ENCODE results near the gene GNPTG.
A peak's percentile ranks its signal among the peaks of the same experiment; 100 is the strongest.

Gene GNPTG

GRCh38 chr16:1394367-1394951, 42.7 kb downstream of the GNPTG start:
- no peak for DNase-seq (ENCODE audit: low read depth)

- no peak for DNase-seq (ENCODE audit: low read depth)
These were observed 43.8 kb downstream of the GNPTG start for GRCh38 chr16:1395444-1396031.

DNA sequence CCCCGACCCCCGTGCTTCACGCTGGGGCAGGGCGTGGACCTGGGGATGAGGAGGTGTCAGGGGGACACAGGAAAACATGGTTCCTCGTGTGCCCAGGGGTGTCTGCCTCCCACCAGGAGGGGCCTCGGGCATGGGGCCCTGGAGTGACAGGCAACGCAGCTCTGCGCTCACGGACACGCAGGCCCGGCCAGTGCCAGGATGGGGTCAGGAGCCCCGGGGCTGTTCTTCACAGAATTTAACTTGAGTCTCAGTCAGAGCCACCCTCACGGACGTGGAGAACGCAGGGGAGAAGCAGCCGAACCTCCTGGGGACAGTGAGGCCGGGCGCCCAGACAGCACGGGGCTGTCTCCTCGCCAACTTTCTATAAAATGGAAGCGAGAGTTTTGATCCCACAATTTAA, 46.0 kb downstream of the GNPTG start:
- no peak for DNase-seq (ENCODE audit: low read depth)

DNA sequence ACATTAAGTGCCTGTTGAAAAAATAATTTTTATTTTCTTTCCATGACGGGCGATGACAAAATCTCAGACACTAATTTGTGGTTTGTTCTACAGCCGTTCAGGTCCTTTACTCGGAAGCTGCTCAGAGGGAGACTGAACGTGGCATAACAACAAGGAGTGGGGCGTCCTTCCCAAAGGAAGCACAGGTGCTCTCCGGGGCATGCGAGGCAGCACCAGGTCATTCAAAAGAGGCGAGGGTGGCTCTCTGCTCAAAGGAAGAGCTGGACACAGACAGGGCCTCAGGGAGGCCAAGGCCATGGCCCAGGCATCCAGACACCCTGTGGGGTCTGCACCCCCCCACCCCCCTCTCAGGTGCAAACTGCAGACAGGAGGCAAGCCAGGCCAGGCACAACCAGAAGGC, 46.6 kb downstream of the GNPTG start:
- DNase-seq (ENCODE audit: low read depth), result no peak

GRCh38 chr16:1398826-1399581, 47.3 kb downstream of the GNPTG start:
- DNase-seq (ENCODE audit: low read depth), result no peak

DNA sequence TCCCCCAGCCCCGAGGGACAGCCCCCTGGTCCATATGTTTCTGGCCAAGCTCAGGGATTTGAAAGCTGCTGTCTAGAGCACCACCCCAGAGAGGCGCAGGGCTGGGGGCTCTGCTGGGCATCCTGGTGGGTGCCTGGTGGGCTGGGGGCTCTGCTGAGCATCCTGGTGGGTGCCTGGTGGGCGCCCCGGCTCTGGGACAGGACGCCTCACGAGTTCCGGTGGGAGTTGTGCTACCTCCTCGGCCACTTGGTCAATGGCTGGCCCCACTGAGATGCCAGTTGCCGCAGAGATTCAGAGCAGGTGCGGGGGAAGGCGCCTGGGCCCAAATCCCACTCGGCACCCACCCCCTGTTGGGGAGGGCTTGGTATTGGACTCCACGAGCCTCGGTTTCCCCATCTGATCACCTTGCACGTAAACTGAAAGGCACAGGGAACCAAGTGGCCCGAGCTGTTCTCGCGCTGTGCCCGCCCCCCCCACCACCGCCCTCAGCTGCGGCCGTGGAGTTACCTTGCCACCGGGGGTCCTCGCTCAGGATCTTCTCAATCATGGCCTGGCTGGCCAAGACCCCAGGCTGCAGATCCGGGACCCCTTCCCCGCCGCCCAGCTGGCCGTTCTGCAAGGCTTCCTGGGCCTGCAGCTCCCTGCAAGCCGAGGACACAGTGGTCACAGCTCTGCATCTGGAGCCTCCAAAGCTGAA, 49.5 kb downstream of the GNPTG start:
- no peak for DNase-seq (ENCODE audit: low read depth)

GRCh38 chr16:1401758-1402154, 50.0 kb downstream of the GNPTG start:
- DNase-seq (ENCODE audit: low read depth), result no peak

DNA sequence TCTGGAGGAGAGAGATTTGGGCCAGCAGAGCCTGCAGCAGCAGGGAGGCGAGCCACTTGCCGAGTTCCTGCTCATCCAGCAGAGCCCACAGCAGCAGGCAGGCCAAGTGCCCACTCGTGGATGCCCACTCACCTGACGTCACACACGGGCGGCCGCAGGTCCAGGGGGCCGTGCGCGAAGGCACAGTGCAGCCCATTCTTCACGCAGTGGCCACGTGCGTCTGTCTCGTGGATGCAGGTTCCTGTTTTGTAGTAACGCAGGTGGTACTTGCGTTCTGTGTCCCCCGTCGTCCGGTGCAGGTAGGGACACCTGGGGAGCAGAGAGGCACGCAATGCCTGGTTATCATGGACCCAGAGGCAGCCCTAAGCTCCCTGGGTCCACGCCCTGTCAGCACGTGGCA, 51.3 kb downstream of the GNPTG start:
- DNase-seq (ENCODE audit: low read depth), result no peak

DNA sequence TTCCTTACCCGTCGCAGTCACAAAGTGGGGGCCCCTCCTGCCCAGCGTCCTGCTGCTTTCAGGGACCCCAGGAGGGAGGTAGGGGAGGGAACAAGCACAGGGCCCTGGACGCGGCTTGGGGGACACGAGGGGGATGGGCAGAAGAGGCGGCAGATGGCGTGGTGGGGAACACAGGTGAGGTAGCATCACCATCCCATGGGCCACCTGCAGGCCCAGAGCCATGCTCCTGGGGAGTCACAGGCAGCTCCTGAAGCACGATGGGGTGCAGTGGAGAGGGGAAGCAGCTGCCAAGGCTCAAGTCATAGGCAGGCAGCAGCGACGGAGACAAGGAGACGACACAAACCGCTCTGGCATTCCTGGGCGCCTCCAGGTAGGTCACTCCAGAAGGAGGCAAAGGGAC, 52.0 kb downstream of the GNPTG start:
- DNase-seq (ENCODE audit: low read depth), result no peak

- DNase-seq (ENCODE audit: low read depth), result no peak
These were observed 56.0 kb downstream of the GNPTG start for GRCh38 chr16:1407753-1408152.

- DNase-seq (ENCODE audit: low read depth), result peak; percentile 95
These were observed 56.6 kb downstream of the GNPTG start for GRCh38 chr16:1408171-1408837.

DNA sequence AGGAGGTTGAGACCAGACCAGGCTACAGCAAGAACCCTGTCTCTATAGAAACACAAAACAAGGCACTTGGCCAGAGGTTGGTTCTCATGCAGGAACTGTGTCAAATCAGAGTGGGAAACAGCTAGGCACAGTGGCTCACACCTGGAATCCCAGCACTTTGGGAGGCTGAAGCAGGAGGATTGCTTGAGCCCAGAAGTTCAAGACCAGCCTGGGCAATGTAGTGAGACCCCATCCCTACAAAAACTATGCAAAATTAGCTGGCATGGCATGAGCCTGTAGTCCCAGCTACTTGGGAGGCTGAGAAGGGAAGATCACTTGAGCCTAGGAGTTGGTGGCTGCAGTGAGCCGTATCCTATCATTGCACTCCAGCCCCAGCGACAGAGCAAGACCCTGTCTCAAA, 61.1 kb downstream of the GNPTG start:
- no peak for DNase-seq (ENCODE audit: low read depth)
